Fibroblast of skin of abdomen (primary cell): ENCODE results near the gene FAM20A. TPM values are rescaled to one million over a fixed set of nuclear protein-coding genes. Genes with fewer than 3 reads are reported as not detected.

ENCODE experiments used
- DNase-seq: peaks from one replicate; pipeline ENCODE4 v3.0.0-alpha.2; 2013
- polyA plus RNA-seq, 2 experiments: library from polyadenylated mRNA; unstranded; fragments of 120-200 nt; gene quantifications; one replicate each; pipeline ENCODE4 v1.2.1, GENCODE V29; 2013; ENCODE audit not compliant: insufficient read length in 2 of 2

Gene FAM20A
- polyA plus RNA-seq (2013, experiment 1 of 2; ENCODE audit: insufficient read length) = 1.7 TPM
- 2.1 TPM for polyA plus RNA-seq (2013, experiment 2 of 2; ENCODE audit: insufficient read length)

DNA sequence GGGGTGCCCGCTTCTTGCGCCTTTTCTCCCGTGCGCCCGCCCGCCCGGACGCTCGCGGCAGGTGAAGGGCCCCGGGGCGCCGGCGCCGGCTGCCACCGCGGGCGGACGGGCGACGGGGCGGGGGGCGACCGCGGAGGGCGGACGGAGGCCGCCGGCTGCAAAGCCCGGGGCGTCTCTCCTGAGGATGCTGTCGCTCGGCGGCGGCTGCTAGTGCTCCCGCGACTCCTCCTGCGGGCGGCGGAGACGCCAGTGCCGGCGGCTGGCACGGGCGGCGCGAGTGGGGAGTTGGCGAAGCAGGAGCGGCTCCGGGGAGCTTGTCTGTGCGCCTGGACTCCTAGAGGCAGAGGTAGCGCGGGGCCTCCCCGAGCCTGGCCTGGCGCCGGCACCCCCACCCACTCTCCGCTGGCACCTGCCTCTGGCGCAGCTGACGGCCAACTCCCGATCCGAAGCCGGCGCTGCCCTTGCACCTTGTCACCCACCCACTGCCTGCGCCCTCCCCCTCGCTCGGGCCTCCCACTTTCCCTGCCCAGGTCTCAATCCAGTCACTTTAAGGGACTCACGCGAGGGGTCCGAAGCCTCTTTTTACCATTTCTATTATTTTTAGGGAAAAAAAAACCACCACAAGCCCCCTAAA lies at the start of gene FAM20A:
Gene FAM20A (minus strand): TSS at position 437 of the 634 bp plus-strand sequence. CDS start 701 bp downstream, outside the sequence.
- no peak for DNase-seq

DNA sequence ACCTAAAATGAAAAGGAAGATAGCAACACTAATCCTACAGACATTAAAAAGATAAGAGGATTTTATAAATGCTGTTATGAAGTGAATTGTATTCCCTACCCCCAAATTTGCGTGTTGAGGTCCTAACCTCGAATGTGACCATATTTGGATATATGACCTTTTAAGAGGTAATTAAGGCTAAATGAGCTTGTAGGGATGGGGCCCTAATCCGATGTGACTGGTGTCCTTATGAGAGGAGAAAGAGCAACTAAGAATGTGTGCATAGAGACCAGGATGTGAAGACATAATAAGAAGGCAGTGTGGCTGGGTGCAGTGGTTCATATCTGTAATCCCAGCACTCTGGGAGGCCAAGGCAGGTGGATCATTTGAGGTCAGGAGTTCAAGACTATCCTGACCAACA lies 48.2 kb upstream of the FAM20A start:
- no peak for DNase-seq

DNA sequence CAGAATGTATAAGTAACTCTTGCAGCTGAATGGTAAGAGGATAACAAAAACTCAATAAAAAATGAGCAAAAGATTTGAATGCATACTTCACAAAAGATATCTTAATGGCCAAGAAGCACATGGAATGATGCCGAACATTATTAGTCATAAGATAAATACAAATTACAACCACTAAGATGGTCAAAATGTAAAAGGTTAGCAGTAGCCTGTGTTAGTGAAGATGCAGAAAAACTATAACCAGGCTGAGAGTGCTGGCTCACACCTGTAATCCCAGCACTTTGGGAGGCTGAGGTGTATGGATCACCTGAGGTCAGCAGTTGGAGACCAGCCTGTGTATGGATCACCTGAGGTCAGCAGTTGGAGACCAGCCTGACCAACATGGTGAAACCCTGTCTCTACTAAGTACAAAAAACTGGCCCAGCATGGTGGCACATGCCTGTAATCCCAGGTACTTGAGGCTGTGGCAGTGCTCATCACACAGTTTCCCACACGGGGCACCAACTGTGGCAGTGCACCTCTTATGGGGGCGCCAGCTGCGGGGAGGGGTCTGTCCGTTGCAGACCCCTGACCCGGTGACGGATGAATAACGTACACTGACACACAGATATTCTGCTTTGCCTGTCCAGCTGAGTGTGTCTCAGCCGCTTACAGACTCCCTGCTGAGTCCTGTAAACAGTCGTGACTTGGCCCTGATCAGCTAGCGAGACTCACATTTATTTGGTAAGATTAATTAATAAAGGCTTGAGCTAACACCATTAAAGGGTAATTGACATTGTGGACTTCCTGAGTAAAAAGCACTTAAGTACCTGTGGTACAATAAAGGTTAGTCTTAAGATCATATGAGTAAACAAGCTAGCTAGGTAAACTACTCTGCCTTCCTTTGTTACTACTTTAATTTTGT lies 45.7 kb upstream of the FAM20A start:
- DNase-seq = peak; percentile 15

DNA sequence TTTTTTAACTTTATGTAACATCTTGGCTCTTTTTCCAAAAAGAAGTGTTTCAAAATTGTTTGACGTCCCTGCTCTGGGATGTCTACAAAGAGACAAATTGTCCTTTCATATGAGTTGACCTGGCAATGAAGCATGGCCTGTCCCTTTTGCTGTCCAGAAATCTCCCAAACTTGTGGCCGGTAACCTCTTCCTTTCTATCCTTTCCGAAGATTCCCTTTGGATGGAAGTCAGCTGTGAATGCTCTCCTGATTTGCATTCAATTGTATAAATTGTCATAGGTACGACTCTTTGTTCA lies 40.9 kb upstream of the FAM20A start:
- no peak for DNase-seq

DNA sequence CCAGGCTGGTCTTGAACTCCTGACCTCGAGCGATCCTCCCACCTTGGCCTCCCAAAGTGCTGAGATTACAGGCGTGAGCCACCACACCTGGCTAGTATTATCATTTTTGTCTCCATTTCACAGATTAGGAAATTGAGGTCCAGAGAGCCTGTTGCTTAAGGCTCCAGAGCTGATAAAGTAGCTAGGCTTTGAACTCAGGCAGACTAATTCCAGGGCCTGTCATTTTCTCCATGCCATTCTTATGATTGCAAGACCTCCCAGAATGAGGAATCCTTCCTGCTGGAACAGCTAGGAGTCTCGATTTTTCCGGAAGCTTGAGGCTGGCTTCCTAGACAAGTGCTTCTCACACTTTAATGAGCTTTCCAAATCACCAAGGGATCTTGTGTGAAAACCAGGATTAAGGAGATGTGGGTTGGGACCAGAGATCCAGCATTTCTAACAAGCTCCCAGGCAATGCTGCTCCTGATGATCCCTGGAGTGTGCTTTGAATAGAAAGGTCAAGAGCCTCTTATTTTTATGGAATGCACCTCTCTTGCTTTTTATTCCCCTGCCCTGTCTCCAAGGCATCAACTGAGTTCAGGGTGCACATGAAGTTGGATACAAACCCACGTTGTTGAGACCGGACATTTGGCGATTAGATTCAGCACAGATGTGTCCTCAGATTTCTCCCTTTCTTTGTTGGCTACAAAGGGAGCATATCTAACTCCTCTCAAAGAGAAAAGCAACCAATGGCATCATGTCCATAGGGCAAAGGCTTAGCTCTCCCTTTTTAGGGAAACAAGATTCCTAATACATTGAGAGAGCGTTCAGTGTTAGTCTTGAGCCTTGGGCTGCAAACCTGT lies 40.3 kb upstream of the FAM20A start:
- DNase-seq = no peak

DNA sequence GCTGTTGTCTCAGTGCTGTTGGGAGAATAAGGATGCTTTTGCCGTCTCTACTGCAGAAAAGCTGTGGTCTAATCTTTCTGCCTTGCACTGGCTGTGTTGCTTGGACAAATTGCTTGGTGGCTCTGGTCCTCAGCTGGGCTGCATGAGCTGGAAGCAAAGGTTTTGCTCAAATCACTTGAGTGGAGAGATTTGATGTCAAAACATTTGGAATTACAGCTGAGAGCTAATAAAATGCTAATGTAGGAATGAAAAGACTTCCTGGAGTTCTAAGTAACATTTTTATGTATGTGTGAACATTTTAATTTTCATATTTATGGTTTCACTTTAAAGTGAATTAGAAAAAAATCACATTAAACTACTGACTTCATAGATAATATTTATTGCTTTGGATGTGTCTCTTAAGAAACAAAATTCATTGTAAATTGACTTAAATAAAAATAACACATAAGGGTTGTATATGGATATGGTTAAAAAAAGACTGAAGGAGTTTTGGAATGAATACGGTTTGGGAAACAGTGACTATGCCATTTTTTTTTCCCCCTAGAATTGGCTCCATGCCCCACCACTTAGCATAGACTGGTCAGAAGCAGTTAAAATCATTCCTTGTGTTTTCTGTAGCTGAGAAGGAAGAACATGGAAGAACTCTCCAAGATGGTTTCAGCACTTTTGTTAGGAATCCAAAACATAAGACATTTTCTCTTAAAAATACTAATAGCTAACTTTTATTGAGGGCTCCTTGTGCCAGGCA lies 39.2 kb upstream of the FAM20A start:
- DNase-seq = peak; percentile 12

DNA sequence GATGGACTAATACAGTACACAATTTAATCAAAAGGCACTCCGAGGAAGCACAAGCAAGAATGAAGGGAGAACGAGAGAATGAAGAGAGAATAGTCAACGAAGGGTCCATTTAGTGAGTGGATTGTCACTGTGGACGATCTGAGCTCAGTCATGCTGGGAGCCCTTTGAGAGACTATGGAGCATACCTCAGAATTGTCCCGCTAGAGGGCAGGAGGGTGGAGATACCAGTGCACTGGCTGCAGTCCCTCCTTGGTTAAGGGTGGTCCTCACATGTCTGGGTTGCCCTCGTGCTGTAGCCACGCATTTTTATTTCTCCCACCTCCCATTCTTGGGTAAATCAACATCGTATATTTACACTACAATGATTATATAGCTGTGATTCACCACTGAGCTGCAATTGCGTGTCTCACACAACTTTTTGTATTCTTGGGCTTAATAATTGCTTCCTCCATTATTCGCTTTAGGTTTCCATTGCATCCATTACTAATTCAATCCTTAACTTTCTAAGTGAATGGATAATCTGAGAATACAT lies 33.2 kb upstream of the FAM20A start:
- no peak for DNase-seq

DNA sequence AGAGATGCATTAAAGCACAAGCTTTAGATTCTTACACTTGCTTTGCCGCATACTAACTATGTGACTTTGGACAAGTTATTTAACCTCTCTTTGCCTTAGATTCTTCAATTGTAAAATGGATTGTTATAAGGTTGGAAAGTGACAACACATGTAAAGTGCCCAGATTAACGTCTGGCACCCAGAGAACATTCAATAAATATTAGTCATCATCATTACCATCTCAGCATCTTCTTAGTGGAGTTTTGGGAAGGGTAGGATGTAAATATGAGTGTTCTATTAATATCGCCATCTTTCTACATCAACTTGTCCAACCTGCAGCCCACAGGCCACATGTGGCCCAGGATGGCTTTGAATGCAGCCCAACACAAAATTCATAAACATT lies 27.4 kb upstream of the FAM20A start:
- DNase-seq = no peak

DNA sequence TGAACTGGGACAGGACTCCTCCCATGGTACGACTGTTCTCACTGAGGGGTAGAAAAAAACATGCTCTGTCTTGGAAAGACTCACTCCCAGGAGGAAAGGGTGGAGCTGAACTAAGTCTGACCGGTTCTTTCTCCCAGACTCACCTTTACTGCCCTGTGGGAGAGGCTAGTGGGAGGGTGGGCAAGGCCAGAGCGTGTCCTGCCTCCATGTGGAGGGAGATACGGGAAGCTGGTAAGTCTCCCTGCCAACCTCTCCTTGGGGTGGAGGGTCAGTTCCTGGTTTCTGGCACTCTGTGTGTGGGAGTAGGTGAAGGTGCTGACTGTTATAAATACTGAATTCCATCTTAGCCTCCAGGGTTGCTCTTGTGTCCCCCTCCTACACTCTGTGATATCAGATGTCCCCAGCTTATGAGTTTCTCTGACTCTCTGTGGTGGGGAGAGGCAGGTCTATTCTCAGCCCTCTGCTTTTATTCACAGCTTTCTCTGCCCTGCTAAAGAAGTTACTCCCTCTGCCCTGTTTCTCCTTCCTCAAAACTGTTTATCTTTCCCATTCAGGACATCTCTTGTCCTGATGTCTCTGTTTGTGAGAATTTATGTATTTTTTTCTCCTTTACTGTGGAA lies 26.9 kb upstream of the FAM20A start:
- no peak for DNase-seq

DNA sequence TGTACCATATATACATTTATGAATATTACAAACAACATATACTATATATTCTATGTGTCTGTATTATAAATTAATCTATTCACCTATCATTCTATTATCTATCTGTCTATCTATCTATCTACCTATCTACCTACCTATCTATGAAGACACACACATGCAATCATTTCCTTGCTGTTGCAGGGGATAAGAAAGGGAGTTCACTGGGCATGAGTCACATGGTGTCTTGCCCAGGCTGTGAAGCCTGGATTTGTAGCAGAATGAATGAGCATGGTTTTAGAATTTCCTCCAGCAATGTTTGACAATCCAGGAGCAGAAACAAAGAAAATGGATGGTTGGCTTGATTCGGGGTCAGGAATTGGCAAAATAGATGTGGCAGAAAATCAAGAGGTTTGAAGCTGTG lies 23.2 kb upstream of the FAM20A start:
- no peak for DNase-seq

DNA sequence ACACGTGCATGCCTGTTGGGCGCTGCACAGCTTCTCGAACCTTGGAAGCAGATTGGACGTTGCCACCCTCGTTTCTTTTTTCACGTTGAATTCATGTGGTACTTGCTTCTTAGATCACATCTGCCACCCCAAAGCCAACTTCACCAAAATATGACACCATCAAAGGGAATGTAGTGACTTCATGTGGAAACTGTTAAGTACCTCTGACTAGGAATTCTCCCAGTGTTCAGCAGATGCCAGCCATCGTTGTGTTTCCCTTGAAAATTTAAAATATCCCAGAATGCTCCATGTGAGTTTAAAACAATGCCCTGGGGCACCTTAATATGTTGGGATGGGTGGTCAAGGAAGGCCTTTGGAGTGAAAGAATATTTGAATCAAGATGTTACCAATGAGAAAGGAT lies 22.6 kb upstream of the FAM20A start:
- no peak for DNase-seq

DNA sequence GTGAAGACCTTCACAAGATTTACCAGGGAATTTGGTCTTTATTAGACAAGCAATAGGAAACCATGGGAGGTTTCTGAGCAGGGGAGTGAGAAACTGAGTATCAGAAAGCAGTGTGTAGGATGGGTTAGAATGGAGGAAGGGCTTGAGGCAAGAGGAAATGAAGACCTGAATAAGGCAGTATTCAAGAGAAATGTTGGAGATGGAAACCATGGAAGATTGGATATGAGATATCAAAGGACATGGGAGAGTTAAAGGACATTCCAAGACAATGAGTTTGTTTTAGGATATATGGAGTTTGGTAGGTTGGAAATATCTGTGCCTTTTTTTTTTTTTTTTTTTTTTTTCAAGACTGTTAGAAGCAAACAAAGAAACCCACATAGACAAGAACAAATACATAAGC lies 21.3 kb upstream of the FAM20A start:
- DNase-seq = no peak

DNA sequence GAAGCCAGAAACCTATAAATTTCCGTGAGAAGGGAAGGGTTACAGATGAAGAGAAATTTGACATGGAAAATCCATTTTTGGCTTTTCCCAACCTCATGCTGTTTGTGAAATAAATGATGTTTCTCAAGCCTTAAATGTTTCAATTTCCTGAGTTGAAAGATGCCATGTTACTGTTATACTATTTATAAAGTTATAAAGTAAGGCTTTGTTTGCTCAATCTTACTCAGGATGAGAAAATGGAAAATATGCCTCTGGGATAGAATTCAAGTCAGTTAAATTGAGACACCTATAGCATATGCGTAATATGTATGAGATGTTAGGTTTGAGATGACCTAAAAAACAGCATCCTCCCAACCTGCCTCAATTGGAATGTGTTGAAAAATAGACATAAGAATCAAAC lies 19.9 kb upstream of the FAM20A start:
- peak; percentile 13 for DNase-seq

DNA sequence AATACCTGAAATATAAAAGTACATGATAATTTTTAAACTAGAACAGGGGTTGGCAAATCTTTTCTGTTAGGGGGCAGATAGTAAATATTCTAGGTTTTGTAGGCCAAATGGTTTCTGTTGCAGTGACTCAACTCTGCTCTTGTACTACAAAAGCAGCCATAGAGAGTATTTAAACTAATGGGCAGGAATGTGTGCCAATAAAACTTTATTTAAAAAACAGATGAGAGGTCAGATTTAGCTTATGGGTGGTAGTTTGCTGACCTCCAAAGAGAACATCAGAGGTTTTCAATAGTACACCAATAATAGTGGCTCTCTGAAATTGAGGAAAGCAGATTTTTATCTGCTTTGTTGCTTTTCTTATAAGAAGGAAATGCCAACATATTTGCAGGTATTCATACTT lies 15.2 kb upstream of the FAM20A start:
- DNase-seq = no peak

DNA sequence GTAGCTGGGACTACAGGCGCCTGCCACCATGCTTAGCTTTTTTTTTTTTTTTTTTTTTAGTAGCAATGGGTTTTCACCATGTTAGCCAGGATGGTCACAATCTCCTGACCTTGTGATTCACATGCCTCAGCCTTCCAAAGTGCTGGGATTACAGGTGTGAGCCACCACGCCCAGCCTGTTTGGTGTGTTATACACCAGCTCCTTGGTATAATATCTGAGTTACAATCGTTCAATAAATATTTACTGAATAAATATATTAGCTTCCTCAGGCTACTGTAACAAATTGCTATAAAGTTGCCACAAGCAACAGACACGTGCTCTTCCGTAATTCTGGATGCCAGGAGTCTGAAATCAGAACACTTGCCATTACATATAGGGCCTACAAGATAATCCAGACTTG lies 13.6 kb upstream of the FAM20A start:
- DNase-seq = no peak

DNA sequence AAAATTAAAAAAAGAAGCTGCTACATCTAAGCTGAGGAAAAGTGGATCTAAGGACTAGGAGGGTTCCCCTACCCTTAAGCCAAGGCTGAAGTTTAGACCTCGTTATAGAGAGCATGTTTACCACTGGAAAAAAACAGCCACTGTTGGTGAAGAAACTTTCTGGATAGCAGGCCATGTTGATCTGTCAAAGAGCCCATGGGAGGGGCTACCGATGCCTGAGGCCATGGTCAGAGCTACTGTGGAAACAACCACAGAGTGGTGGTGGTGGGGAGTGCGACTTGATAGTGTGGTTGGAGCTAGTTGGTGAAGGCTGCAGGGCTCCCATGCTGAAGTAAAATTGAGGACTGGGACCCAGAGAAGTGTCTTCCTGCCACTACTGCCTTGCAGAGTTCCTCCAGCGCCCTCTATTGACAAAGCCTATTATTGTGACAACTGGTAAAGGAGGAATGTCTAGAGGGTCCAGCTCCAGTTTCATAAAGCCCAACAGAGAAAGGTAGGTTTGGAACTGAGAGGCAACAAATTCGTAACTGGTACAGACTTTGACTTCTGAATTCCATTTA lies 12.7 kb upstream of the FAM20A start:
- DNase-seq = peak; percentile 20

DNA sequence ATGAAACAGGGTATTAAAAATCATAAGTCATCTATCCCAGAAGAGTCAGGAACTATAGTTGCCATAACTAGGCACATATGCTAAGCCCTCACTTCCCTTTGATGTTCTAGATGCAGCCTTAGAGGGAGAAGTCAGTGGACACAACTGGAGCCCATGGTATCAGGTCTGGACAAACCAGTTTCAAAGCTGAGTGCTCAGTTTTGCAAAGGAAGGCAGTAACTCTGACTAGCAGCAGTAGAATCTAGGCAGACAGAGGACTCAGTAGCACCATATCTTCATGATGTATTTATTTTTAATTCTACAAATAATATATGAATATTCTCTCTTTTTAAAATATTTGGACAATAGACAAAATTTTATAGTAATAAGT lies 11.7 kb upstream of the FAM20A start:
- no peak for DNase-seq

DNA sequence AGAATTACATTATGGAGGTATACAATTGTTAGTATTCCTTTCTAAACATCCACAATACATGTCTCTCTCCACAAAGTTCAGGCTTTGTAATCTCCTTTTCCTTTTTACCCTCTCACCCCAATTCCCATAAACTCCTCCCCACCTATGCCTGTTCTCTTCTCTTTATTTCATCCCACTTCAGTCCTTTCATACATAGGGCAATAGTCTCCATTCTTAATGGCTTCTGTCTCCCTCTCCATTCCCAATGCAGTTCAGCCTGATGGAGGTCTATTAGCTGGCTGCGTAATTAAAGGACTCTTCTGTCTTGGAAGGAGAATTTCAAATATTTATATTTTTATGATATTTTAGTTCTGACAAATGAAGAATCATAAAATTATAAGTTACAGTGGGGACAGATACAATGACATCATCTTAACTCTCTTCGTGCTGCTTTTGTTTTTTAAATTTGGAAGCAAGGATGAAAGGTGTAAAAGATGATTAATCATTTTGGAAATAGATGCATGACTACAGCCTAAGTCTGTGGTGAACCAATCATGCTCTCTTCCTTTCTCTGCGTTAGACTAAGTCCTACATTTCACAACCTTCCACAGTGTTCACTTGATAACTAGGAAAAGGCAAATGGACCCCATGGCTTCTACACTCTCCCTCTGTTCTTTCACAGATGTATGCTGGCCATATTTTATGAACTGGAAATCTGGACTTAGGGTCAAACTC lies 11.2 kb upstream of the FAM20A start:
- DNase-seq = no peak

DNA sequence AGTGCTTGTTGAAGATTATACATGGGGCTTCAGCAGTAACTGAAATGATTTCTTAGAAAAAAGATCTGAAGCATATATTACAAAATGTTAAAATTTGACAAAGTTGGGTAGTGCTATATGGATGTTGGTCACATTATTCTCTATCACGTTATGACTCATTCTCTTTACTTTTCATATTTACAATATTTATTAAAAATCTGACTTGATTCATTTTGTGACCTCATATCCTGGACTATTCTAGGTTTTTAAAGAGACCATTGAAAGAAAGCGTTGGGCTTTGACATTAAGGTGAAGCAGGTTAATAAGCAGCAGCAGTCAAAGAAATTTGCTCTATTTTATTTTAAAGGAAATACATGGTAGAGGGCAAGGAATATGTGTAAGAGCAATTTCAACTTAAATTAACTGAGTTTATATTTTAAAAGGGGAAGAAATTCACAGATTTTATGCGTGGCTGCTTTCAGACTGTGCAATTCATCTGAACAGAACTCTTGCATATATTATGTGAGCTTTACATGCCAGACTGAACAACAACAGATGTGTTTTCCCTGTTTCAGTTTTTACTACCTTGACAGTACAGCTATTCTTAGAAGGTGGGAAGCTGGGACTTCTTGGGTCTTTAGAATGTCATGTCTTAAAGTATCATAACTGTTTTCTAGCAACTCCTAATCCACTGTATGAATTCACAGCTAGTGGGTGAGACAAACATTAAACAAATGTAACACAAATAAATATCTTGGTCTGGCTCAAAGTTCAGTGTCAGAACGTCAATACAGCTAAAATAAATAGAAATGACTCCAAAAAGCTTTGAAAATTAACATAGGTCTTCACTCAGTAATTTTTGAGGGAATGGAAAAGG lies 10.4 kb upstream of the FAM20A start:
- DNase-seq = no peak

DNA sequence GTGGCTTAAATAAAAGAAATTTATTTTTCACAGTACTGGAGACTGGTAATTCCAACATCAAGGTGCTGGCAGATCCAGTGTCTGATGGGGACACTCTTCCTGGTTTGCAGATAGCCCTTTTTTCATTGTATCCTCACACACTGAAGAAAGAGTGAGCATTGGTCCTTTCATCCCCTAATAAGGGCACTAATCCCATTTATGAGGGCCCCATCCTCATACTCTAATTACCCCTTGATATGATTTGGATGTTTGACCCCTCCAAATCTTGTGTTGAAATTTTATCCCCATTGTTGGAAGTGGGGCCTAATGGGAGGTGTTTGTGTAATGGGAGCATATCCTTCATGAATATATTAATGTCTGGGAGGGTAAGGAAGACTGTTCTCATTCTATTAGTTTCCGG lies 9.4 kb upstream of the FAM20A start:
- DNase-seq = no peak
